ENCODE results near the gene COX7B2. TPM values are rescaled to one million over a fixed set of nuclear protein-coding genes. Genes with fewer than 3 reads are reported as not detected.

Gene COX7B2
- total RNA-seq: not detected

DNA sequence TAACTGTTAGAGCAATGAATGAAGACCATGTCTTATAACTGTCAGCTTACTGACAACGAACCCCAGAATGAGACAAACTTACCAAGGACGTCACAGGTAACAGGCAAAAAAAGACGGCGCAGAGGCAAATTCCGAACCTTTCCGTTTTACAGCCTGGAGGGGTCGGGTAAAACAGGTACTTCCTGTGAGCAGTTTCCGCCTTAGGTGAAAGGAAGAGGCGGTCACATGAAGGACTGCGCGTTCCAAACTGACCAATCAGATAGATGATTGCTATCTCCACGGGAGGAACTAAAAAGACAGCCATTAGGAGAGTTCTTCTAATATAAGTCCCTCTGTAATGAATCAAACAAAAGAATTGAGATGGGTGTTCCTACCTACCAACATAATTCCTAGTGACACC lies at the start of gene COX7B2:
Gene COX7B2, minus strand, starts transcription at position 168 of the 400 bp plus-strand sequence. CDS start 174,053 bp downstream, outside the sequence.
- Histone ChIP-seq H3K4me3 (no peak within 1 kb of the TSS), H3K27ac (no peak within 1 kb of the TSS), H3K27me3 (no peaks in the 10 kb centered on the region), H3K9me3 (no peaks in the 10 kb centered on the region), H3K36me3 (no peaks in the 10 kb centered on the region), H3K4me1 (no peaks in the 10 kb centered on the region)
- intact Hi-C loops (cut with DNase I; ENCODE audit: low total_unique reads): no loop called here
- DNase-seq (ENCODE audit: low spot score in 2 of 2): no peak
- TF ChIP-seq POLR2A (IDR thresholded peaks at IDR 0.05): no peak
- TF ChIP-seq, protein P1, sequence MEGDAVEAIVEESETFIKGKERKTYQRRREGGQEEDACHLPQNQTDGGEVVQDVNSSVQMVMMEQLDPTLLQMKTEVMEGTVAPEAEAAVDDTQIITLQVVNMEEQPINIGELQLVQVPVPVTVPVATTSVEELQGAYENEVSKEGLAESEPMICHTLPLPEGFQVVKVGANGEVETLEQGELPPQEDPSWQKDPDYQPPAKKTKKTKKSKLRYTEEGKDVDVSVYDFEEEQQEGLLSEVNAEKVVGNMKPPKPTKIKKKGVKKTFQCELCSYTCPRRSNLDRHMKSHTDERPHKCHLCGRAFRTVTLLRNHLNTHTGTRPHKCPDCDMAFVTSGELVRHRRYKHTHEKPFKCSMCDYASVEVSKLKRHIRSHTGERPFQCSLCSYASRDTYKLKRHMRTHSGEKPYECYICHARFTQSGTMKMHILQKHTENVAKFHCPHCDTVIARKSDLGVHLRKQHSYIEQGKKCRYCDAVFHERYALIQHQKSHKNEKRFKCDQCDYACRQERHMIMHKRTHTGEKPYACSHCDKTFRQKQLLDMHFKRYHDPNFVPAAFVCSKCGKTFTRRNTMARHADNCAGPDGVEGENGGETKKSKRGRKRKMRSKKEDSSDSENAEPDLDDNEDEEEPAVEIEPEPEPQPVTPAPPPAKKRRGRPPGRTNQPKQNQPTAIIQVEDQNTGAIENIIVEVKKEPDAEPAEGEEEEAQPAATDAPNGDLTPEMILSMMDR (IDR thresholded peaks at IDR 0.05): no peak
- TF ChIP-seq POLR2AphosphoS5 (IDR thresholded peaks at IDR 0.05): no peak

DNA sequence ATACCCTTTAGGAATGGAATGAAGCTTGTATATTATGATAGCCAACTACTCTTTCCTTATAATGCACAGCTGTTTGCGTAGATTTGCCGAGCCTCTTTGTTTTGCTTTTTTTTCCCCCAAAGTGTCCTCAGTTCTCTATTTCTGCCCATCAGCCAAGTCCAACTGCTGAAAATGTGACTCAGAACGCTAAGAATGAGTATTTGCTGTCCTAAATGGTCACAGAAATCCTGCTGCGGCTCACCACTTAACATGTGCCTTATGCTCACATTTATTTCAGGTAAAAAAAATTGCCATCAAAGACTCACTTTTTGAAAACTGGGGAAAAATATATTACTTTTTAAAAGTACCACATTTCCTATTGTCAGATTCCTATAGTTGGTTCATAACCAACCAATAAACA lies 47.4 kb upstream of the COX7B2 start:
- no peak overlapping the region for H3K27ac ChIP-seq
- H3K9me3 ChIP-seq: no peaks in the 10 kb centered on the region
- DNase-seq (ENCODE audit: low spot score in 2 of 2): no peak
- H3K4me3 ChIP-seq: no peak overlapping the region
- TF ChIP-seq, protein P1 (IDR thresholded peaks at IDR 0.05): no peak
- TF ChIP-seq POLR2AphosphoS5 (IDR thresholded peaks at IDR 0.05): no peak
- no peak for TF ChIP-seq POLR2A (IDR thresholded peaks at IDR 0.05)
- H3K4me1 ChIP-seq: no peaks in the 10 kb centered on the region
- H3K27me3 ChIP-seq: no peaks in the 10 kb centered on the region
- intact Hi-C loops (cut with DNase I; ENCODE audit: low total_unique reads): no loop called here
- H3K36me3 ChIP-seq: no peaks in the 10 kb centered on the region

- Histone ChIP-seq H3K4me3 (no peak overlapping the region), H3K27ac (no peak overlapping the region), H3K36me3 (no peaks in the 10 kb centered on the region), H3K4me1 (no peaks in the 10 kb centered on the region), H3K27me3 (no peaks in the 10 kb centered on the region), H3K9me3 (no peaks in the 10 kb centered on the region)
- intact Hi-C loops (cut with DNase I; ENCODE audit: low total_unique reads): no loop called here
- DNase-seq (ENCODE audit: low spot score in 2 of 2): no peak
- TF ChIP-seq POLR2AphosphoS5 (IDR thresholded peaks at IDR 0.05): no peak
- TF ChIP-seq, protein P1 (IDR thresholded peaks at IDR 0.05): no peak
- no peak for TF ChIP-seq POLR2A (IDR thresholded peaks at IDR 0.05)
Measured at GRCh38 chr4:46955601-46956000, 46.6 kb upstream of the COX7B2 start.

- DNase-seq (ENCODE audit: low spot score in 2 of 2): no peak
- intact Hi-C loops (cut with DNase I; ENCODE audit: low total_unique reads): no loop called here
- no peak for TF ChIP-seq POLR2A (IDR thresholded peaks at IDR 0.05)
- TF ChIP-seq, protein P1 (IDR thresholded peaks at IDR 0.05): no peak
- no peak for TF ChIP-seq POLR2AphosphoS5 (IDR thresholded peaks at IDR 0.05)
Measured at GRCh38 chr4:46954643-46955042, 45.6 kb upstream of the COX7B2 start.

DNA sequence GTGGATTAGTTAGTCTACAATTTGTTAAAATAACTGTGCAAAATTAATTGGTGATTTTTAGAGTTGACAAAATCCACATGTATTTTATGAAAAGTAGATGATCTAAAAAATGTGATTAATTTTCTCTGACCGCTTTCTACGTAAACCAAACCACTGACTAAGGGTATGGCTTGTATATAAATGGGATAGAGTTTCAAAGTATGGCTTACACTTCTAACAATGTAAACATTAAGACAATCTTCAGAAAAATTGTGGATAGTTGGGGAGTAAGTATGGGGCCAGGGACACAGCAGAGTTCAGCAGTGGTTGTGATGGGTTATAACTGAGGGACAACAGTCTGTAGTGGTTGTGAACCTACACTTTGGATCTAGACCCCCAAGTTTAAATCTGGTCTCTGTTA lies 44.5 kb upstream of the COX7B2 start:
- no peak overlapping the region for H3K4me3 ChIP-seq
- DNase-seq (ENCODE audit: low spot score in 2 of 2): no peak
- no peaks in the 10 kb centered on the region for H3K4me1 ChIP-seq
- no peaks in the 10 kb centered on the region for H3K9me3 ChIP-seq
- intact Hi-C loops (cut with DNase I; ENCODE audit: low total_unique reads): no loop called here
- H3K27me3 ChIP-seq: no peaks in the 10 kb centered on the region
- H3K36me3 ChIP-seq: no peaks in the 10 kb centered on the region
- no peak overlapping the region for H3K27ac ChIP-seq
- TF ChIP-seq POLR2A (IDR thresholded peaks at IDR 0.05): no peak
- TF ChIP-seq, protein P1 (IDR thresholded peaks at IDR 0.05): no peak
- TF ChIP-seq POLR2AphosphoS5 (IDR thresholded peaks at IDR 0.05): no peak

More at GRCh38 chr4:46954643-46955042, 45.6 kb upstream of the COX7B2 start:
- Histone ChIP-seq H3K36me3 (no peaks in the 10 kb centered on the region), H3K27me3 (no peaks in the 10 kb centered on the region), H3K27ac (no peak overlapping the region), H3K4me1 (no peaks in the 10 kb centered on the region), H3K4me3 (no peak overlapping the region), H3K9me3 (no peaks in the 10 kb centered on the region)

Measured in breast epithelium (tissue), 4 donors.